ENCODE data around the gene HSD11B1.
"Not testable (repeated sequence)": the region's sequence is repeated elsewhere in the genome, so short reads cannot be mapped to it uniquely, and the experiment has no call there.

HSD11B1 gene

DNA sequence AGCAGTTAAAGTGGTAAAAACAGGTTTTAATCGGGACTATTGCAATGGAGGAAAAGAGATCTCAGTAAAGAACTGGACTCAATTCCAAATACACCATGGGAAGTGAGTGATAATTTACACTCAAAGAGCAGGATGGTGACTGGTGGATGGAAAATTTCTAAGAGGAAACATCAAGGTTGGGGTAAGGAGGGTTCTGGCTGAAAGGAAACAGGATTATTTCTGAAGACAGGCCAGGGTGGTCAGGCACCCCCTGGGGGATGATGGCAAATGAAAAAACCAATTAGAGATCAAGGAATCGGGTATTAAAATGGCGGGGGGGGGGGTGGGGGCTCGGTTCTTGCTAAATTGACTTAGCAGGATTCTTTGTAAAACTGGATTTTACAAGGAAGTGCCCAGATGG, 12.3 kb upstream of the HSD11B1 start:
- DNase-seq: no peak

DNA sequence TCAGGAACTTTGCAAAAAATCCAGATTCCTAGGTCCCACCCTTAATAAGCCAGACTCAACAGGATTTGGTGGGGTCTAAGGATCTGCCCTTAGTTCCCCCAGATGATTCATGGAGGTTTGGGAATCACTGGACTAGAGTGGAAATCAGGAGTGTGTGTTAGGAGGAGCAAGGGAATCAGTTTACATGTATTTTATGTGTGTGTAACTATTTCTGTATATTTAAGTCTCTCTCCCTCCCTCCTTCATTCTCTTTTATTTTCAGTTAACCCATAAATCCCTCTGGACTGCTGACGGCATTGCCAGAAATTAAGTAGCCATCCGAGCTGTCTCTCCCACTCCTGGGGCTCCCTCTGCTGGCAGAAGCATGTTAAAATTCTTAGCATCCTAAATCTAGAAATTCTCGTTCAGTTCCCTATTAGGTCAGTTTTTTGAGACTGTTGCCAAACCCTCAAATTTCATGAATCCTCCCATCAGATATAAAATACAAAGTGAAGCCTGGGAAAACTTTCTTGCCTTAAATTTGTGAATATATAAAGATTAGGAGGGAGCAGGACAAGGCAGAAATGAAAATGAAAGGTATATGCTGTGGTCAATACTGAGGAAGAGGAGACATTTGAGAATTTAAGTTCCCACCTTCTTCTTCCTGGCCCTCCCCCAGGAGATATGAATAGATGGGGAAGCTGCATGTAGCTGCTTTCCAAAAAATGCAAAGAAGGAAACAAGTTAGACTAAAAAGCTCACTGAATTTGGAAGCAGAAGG, 11.7 kb upstream of the HSD11B1 start:
- peak; percentile 85 for DNase-seq

DNA sequence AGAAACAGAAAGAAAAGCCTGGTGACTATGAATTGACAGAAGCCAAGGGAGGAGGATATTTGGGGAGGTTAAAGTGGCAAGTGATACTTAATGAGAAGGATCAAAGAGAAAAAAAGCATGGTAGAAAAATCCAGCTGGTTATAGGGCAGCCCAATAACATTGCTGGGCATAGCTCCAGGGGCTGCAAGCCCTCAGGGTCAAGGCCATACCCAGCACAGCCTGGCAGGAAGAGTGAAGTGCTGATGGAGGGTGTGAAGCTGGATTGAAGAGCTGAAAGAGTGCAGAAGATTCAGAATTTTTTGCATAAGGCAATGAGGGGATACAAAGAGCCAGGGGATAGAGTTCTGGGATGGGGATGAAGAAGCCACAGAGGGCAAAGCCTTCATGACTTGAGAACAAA, 8.0 kb upstream of the HSD11B1 start:
- no peak for DNase-seq

DNA sequence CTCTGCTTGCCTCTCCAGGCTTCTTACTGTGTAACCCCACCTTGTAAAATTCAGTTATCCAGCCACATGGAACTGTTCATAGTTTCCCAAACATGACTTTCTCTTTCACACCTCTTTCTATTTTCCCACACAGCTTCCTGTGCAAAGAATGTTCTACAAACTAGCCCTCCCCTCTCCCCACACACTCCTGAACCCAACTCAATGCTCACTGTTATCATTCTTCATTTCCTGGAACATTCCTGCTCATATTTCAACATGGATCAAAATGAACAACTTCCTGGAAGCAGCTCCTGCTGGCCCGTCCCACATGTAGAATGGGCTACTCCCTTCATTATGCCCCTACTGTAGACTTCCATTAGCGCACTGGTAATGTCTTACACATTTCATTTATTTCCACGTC, 7.5 kb upstream of the HSD11B1 start:
- DNase-seq: no peak

DNA sequence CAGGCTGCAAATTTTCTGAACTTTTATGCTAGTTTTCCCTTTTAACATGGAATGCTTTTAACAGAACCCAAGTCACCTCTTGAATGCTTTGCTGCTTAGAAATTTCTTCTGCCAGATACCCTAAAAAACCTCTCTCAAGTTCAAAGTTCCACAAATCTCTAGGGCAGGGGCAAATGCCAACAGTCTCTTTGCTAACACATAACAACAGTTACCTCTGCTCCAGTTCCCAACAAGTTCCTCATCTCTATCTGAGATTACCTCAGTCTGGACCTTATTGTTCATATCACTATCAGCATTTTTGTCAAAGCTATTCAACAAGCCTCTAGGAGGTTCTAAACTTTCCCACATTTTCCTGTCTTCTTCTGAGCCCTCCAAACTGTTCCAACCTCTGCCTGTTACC, 4.0 kb upstream of the HSD11B1 start:
- not testable (repeated sequence) for DNase-seq

DNA sequence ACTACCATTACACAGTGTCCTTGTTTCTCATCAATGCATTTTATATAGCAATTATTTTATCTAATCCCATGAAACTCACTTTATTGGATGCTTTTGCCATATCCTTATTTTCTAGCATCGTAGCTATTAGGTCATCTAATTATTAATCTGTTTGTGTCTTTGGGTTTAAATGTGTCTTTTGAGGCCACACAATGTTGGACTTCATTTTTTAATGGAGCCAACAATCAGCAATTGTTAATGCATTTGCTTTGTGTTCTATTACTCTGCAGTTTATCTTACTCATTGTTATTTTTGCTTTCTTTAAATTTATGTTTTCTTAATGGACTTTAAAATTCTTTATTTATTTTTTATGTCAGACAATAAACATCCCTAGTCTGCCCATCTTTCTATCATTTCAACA, 1.8 kb upstream of the HSD11B1 start:
- DNase-seq: no peak

DNA sequence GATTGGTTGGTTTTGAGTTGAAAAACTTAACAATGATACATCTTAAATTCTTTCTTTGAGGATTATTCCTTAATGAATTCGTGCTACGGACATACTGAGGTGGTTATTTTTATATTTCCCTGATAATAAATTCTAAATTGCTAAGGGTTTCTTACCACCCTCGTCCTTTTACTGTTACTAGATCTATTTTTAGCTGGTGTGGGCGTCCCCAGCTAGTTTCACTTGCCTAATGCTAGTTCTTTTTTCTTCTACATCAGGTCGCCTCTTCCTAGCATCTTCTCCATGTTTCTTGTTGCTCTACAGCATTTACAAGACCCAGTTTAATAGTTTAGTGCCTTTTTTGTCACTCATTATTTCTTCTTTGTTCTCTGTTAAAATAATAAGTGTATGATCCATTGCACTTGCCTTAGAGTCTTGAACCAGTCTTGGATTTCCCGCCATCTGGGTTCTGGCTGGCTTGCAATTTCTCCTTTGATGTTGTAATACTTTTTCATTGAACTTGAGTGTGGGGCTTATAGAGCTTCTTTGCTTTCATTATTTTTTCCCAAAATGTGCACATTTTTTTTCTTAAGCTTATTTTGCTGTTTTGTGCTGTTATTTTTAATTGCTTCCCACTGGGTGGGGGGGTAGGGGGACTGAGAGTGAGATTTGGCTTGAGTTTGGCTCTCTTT, 677 bp upstream of the HSD11B1 start:
- DNase-seq: peak; percentile 44

DNA sequence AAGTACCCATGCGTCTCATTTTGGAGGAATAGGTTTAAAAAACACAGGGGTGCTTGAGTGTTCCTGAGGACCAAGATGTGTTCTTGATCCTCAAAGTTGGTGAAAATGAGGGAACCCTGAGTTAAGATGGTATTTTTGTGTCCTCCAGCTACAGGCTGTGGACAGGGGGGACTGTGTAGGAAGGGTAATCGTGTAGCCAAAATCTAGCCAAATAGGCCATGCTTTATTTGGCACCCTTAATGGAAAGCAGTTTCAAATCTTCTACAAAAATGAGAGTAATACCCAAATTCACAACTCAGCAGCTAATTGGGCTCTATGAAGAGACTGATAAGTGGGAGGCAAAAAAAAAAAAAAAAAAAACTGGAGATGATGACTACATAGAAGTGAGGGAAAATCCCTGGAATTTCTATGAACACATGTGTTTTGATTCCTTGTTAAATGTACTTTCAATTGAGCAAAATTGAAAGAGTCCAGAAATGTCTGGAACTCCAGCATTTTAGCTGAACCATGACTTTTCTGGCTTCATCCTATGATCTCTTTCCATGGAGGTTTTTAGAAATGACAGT, 470 bp downstream of the HSD11B1 start:
- no peak for DNase-seq

DNA sequence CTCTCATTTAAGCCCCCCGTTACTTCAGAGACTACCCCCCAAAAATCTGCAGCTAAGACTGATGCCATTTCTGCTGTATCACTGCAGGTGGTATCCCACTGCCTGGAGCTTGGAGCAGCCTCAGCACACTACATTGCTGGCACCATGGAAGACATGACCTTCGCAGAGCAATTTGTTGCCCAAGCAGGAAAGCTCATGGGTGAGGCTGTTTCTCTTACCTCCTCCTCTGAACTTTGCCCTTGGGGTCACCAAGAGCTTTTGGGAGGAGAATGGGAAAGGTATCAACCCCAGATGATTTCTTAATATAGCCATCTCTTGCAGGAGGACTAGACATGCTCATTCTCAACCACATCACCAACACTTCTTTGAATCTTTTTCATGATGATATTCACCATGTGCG, 2.0 kb downstream of the HSD11B1 start:
- DNase-seq: no peak

DNA sequence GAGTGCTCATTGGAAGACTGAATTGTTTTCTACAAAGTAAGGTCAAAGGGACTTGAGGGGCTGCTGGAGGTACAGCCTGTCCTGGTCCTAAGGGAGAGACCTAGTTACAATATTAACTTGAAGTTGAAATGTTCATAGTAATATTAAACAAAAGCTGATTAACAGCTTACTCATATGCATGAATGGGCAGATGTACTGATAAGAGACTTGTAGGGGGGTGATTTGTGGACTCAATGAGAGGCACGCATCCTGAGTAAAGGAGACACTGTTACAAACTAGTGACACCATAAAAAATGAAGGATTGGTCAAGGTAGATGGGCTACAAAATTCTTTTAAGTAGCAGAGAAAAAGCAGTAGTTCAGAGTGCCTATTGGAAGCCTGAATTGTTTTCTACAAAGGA, 2.7 kb downstream of the HSD11B1 start:
- DNase-seq: no peak

DNA sequence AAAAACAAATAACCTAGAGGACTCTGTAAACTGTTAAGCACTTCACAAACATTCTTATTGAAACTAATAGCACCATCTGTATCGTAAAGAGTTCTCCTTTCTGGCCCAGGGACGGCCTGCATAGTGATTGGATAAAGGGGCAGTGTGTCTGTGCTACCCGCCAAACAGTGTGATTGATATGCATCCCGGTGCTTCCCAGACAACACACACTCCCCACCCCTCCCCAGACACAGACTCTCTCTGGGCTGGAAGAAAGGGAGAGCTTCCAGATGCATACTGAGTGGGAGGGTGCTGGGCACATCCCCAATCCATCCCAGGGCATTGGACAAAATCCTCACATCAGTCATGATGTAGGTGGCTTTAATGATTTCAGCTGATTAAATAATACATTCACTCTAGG, 3.7 kb downstream of the HSD11B1 start:
- no peak for DNase-seq

DNA sequence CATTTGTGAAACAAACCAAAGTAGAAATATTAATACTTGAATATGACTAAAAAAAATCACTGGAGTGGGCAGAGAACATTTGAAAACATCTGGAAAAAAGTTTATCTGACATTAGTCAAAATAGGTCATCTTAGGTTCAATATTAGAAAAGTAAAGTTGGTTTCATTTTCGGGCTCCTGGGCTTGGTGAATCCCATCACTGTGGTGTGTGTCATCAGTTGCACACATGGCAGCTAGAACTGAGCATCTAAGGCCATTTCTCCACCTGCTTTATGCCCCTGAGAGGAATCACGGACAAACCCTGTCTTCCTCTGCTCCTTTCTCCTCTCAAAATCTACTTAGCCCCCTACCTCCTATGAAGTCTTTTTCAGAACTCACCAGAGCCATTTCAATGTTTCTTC, 5.4 kb downstream of the HSD11B1 start:
- peak; percentile 25 for DNase-seq

DNA sequence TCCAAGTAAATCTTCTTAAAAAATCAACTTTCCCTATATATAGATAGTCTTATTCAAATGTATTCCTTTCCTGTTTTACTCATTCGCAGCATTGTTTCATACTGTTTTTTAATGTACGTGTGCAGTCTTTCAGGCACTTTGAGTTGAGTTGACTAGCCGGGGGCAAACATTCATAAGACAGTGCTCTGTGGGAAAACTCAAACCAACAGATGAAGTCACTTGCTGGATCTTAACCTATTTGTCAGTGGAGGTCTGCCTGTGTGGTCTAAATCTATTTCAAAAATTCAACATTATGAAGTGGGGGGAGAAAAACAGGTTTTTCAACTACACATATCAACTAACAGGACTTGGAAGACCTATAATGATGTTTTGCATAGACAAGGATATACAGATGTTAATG, 6.2 kb downstream of the HSD11B1 start:
- DNase-seq: no peak

DNA sequence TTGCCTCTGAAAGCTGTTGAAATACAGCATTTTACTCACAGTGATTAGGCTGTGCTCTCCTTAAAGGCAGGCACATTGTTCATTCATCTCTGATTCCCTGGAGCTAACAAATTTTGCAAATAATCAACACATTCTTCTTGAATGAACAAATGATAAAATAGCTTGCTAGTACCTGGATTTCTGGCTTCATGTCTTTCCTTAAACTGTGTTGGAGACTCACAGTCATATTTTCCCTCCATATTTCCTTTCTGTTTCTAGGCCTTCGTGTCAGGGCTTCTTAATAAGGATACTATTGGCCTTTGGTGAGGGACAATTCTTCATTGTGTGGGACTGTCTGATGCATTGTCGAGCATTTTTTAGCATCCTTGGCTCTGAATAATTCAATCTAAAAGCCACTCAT, 9.7 kb downstream of the HSD11B1 start:
- no peak for DNase-seq

DNA sequence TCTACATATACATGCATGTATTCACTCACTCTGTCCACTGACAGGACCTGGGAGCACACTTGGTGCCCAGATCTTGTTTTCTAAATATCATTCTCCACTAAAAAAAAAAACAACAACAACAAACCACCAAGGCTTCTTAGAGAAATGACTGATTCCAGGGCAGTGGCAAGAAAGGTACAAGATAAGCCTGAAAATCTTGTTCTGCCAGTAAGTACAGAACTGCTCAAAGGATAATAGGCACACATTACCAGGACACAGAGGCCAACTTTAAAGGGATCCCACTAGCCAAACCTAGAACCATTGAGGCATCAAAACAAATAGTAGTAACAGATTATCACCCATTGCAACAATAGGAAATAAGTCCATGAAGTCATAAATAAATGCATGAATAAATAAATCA, 10.7 kb downstream of the HSD11B1 start:
- no peak for DNase-seq

DNA sequence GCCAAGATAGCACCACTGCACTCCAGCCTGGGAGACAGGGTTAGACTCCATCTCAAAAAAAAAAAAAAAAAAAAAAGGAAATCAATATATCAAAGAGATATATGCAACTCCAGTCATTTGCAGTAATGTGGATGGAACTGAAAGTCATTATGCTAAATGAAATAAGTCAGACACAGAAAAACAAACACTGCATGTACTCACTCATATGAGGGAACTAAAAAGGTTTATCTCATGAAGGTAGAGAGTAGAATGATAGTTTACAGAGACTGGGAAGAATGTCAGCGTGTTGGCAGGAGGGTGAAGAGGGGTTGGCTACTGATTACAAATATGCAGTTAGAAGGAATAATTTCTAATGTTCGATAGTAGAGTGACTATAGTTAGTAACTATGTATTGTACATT, 13.2 kb downstream of the HSD11B1 start:
- no peak for DNase-seq

DNA sequence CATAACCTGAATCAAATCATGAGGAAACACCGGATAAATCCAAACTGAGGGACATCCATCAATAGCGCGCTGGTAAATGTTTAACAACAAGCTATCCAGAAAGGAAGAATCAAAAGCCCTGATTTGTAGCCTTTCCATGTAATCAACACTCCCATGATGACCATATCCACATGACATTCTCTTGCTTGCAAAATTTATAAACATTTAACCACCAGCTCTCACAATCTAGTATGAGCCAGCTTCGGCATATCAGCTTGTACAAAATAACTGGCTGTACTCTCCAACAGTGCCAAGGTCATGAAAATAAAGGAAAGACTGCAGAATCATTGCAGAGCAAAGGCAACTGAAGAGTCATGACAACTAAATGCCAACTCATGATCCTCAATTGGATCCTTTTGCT, 15.7 kb downstream of the HSD11B1 start:
- no peak for DNase-seq

DNA sequence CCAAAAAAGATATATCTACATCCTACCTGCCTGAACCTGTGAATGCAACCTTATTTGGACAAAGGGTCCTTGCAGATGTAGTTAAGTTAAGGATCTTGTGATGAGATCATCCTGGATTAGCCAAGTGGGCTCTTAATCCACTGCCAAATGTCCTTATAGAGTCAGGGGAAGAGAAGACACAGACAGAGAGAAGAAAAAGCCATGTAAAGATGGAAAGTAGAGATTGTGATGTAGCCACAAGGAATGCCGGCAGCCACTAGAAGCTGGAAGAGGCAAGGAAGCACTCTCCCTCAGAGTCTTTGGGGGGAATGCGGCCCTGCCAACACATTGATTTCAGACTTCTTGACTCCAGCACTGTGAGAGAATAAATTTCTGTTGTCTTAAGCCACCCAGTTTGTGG, 16.2 kb downstream of the HSD11B1 start:
- no peak for DNase-seq

DNA sequence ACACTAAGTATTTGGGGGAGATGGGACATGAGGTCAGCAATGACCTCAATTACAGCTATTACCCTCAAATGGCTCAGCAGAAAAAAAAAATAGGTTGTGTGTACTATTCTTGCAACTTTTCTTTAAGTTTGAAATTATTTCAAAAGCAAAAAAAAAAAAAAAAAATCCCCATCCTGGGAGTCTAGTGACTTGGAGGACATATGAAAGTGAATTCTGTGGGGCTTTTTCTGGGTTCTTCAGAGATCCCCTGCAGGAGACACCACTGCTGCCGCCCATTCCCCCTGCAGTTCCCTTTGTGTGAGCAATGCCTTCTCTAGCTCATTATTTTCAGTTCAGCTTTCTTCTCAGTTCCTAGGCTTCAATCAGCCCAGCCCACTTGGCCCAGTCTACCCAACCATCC, 16.7 kb downstream of the HSD11B1 start:
- DNase-seq: no peak

DNA sequence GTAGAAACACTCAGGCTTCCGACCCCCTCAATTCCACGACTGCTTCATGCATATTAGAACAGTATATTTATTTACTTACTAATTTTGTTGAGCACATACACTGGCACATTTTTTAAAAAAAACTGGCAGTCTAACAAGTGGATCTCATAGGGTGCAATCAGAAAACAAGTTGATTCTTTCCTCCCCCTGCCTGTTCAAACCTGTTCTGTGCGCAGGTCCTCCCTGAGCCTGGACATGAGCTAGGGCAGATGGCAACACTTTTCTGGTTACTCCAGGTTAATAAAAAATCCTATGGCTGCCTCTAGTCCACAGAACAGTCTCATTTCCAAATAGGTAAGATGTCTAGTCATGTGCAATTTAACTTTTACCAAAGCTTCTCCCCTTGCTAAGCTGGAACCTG, 18.6 kb downstream of the HSD11B1 start:
- DNase-seq: no peak

DNA sequence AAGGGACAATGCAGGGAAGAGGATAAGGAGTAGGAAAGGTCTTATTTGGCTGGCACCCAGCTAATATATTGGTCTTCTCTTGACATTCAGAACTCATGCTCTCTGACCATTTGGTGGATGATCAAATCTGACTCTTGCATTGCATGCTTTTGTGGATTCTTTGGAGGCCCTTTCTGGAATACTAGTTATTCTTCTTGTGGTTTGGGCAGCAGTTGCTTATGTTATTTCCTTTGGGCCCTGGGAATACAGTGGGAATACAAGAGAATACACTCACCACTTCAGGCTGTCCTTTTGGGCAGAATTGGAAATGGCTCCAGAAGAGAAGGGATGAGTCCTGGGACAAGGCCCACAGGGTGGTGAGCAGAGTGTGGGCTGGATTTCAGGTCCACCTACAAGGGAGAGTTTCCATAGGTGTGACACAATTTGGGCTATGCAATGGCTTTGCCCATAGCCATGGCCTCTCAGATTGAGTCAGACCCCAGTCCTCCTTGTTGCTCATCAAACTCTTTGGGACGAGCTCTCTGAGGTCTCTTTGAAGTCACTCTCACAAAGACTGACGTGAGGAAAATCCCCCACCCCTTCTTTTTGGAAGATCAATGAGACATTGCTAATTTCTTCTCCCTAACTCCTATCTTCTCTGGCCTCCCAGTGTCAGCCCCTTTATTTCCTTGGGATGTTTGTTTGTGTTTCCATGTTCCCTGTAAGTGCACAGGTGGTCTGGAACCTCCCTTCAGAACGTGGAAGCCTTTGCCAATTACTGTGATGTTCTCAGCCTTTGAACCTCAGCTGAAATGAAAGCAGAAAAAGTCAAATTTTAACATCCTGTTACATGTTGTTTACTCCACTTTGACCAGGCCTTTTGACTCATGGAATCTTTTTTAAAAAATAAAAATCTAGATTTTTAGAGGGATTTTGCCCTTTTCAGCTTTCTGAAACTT, 19.4 kb downstream of the HSD11B1 start:
- peak; percentile 71 for DNase-seq

DNA sequence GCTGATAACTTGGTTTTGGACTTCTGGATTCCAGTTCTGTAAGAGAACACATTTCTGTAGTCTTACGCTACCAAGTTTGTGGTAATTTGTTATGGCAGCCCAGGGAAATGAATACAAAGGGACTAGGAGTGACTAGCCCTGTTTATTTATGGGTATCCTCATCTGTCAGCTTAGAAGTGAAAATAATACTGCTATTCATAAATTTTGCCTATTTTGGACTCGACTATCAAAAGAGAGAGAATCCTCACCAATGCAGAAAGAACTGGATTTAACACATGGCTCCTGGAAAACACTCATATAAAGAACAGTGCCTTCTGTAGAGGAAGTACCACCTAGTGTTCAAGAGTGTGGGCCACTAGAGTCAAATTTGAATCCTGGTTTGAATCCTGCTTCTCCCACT, 22.6 kb downstream of the HSD11B1 start:
- DNase-seq: no peak

DNA sequence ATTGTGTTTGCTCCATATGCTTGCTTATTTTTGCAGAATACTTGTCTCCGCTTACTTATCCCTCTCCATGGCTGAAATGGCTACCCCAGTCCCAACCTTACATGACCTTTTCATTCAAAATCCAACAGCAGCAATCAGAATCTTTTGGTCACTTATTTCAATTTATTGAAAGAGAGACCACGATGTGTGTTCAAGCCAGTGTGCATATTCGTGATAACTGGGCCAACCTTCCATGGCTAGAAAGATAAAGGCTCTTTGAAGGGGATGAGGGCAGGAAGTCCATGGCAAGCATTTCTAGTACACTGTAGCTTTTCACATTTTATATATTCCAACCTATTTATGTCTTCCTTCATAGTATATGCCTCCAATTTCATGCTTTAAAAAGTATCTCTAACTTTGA, 23.1 kb downstream of the HSD11B1 start:
- DNase-seq: no peak
